AG10803 (cell line): ENCODE data around the gene MBD5.

Experiments used
- DNase-seq: peaks from one replicate; pipeline ENCODE4 v3.0.0; 2010; ENCODE audit warnings: low read depth
- H3K4me3 ChIP-seq: 2 replicates; pipeline ENCODE4 v1.5.1; 2011; ENCODE audit warnings: mild to moderate bottlenecking, low read length, control low read depth
- TF ChIP-seq, protein P1 (sequence below): conservative IDR thresholded peaks from 2 replicates; pipeline ENCODE4 v1.5.1; 2011; ENCODE audit warnings: mild to moderate bottlenecking, low read length, control low read depth, inconsistent platforms

MBD5 gene

DNA sequence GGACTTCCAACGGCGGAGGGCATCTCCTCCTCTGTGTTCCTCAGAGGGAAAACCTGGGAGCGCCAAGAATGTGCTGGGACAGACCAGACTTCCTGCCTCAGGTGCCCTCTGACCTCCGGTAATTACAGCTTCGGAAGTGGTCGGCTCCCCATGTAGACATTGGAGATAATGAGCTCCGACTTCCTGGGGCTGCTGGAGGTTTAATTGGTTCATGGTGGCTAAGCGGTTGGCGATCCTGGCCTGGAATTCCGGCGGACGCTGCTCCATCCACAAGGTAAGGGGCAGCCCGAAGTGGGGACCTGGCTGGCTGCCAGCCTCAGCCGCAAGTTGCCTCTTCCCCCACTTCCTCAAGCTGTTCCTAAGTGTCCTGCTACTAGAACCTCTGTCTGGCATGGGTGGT lies 540.5 kb downstream of the MBD5 start:
- TF ChIP-seq, protein P1, sequence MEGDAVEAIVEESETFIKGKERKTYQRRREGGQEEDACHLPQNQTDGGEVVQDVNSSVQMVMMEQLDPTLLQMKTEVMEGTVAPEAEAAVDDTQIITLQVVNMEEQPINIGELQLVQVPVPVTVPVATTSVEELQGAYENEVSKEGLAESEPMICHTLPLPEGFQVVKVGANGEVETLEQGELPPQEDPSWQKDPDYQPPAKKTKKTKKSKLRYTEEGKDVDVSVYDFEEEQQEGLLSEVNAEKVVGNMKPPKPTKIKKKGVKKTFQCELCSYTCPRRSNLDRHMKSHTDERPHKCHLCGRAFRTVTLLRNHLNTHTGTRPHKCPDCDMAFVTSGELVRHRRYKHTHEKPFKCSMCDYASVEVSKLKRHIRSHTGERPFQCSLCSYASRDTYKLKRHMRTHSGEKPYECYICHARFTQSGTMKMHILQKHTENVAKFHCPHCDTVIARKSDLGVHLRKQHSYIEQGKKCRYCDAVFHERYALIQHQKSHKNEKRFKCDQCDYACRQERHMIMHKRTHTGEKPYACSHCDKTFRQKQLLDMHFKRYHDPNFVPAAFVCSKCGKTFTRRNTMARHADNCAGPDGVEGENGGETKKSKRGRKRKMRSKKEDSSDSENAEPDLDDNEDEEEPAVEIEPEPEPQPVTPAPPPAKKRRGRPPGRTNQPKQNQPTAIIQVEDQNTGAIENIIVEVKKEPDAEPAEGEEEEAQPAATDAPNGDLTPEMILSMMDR, result no peak
- no peak for DNase-seq
- H3K4me3 ChIP-seq, result no peak overlapping the region

DNA sequence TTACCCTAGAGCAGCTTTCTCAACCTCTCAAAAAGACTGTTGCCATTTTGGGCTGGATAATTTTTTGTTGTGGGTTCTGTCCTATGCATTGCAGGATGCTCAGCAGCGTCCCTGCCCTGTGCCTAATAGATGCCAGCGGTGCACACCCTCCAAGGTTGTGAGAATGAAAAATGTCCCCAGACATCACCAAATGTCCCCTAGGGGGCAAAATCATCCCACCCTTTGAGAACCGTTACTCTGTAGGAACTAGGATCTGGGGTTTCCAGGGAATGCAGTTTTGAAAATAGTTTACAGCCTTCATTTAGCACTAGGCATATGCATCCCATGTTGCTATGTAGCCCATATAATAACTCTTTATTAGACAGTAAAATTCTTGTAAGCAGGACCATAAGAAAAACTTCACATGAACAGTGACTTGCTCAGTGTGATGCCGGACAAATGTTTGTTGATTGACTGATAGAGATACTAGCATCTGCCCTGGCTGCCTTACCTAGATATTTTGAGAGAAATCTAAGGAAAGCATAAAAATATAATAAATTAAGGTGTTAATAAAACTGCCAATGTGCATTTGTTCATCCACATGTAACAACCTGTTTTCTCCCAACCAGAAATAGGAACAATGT lies 544.5 kb downstream of the MBD5 start:
- DNase-seq, result no peak

More for the DNA sequence above, 544.5 kb downstream of the MBD5 start:
- H3K4me3 ChIP-seq, result no peak overlapping the region
- TF ChIP-seq, protein P1, result no peak; the same call in 1 of the 2 replicates
